Upper lobe of right lung (tissue), 1 donor: ENCODE measurements around the gene MKRN1. TPM values are rescaled to one million over a fixed set of nuclear protein-coding genes. Genes with fewer than 3 reads are reported as not detected.

Experiments
- ATAC-seq: fragments of 200-7000 bp; cut with Tn5 transposase; one replicate; pipeline ENCODE4 v1.9.1; 2020; ENCODE audit warnings: mild to moderate bottlenecking, moderate library complexity
- DNase-seq: peaks from one replicate; pipeline ENCODE4 v3.0.0-alpha.2; 2020
- H3K27ac ChIP-seq: fragments of 200-600 bp; one replicate; pipeline ENCODE4 v1.8.0; 2022
- H3K27me3 ChIP-seq: fragments of 200-600 bp; one replicate; pipeline ENCODE4 v1.8.0; 2022; ENCODE audit warnings: mild to moderate bottlenecking
- H3K36me3 ChIP-seq: fragments of 200-600 bp; one replicate; pipeline ENCODE4 v1.8.0; 2022
- H3K4me1 ChIP-seq: fragments of 200-600 bp; one replicate; pipeline ENCODE4 v1.8.0; 2022
- H3K4me3 ChIP-seq: fragments of 200-600 bp; one replicate; pipeline ENCODE4 v1.8.0; 2022; ENCODE audit warnings: mild to moderate bottlenecking
- H3K9me3 ChIP-seq: fragments of 200-600 bp; one replicate; pipeline ENCODE4 v1.8.0; 2022
- intact Hi-C: fragments of 100-400 bp; cut with DNase I; formaldehyde crosslinking; loops from one replicate; pipeline ENCODE4 v1.11.0; 2022
- long read RNA-seq: library from polyadenylated mRNA; unstranded; transcript quantifications from one replicate; pipeline ENCODE4 v2.0.0, GENCODE V29; 2021
- total RNA-seq: library from RNA; stranded (reverse); fragmentation: NEBNext Ultra II Directional; extraction: Animal tissue kit (Norgen Biotek cat#: 25700); gene quantifications from one replicate; pipeline ENCODE4 v1.2.1, GENCODE V29; 2021
- TF ChIP-seq, protein P1 (sequence below): fragments of 200-600 bp; IDR thresholded peaks from one replicate; pipeline ENCODE4 v1.8.0; 2022; ENCODE audit warnings: antibody characterized with exemption
- donor health status: DM: no; HTN: yes; CAD: no; lungs with severe emphysema.

The MKRN1 gene, protein sequence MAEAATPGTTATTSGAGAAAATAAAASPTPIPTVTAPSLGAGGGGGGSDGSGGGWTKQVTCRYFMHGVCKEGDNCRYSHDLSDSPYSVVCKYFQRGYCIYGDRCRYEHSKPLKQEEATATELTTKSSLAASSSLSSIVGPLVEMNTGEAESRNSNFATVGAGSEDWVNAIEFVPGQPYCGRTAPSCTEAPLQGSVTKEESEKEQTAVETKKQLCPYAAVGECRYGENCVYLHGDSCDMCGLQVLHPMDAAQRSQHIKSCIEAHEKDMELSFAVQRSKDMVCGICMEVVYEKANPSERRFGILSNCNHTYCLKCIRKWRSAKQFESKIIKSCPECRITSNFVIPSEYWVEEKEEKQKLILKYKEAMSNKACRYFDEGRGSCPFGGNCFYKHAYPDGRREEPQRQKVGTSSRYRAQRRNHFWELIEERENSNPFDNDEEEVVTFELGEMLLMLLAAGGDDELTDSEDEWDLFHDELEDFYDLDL
- total RNA-seq, result 84.4 TPM
- long read RNA-seq, transcript MKRN1-201 (8 exons, 3,151 nt), result major isoform, 251 of 308 reads
- long read RNA-seq, transcript MKRN1-202 (5 exons, 1,601 nt), result minor isoform, 22 of 308 reads
- long read RNA-seq, partial matches to known transcripts, result 7 of 308 reads
- long read RNA-seq, other reads (novel, unspliced or antisense), result 23 of 308 reads

DNA sequence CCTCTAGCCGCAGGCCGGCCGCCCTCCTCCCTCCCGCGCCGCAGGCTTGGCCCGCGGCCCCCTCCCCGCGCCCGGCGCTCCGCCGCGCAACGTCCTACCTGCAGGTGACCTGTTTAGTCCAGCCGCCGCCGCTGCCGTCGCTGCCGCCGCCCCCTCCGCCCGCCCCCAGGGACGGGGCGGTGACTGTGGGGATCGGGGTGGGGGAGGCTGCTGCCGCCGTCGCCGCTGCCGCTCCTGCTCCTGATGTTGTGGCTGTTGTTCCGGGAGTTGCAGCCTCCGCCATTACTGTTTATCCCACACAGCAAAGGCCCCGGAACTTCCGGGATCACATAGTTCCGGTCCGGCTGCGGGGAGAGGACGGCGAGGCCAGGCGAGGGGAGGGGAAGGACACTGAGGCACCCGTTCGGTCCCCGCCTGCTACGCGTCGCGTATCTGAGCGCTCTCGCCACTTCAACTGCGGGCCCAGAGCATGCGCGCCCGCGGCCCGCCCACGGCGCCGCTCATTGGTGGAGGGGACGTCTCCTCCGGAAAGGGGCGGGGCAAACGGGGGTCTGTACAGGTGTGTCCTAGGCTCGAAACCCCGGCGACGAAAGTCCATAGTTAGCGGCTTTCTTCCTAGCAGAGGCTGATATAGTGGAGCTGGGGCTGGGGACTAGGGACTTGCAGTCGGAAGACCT lies at the start of gene MKRN1:
MKRN1 (minus strand) TSS at position 444 of the 677 bp plus-strand sequence; CDS start at position 283, 161 bp downstream.
- intact Hi-C loops, result no loop called here

DNA sequence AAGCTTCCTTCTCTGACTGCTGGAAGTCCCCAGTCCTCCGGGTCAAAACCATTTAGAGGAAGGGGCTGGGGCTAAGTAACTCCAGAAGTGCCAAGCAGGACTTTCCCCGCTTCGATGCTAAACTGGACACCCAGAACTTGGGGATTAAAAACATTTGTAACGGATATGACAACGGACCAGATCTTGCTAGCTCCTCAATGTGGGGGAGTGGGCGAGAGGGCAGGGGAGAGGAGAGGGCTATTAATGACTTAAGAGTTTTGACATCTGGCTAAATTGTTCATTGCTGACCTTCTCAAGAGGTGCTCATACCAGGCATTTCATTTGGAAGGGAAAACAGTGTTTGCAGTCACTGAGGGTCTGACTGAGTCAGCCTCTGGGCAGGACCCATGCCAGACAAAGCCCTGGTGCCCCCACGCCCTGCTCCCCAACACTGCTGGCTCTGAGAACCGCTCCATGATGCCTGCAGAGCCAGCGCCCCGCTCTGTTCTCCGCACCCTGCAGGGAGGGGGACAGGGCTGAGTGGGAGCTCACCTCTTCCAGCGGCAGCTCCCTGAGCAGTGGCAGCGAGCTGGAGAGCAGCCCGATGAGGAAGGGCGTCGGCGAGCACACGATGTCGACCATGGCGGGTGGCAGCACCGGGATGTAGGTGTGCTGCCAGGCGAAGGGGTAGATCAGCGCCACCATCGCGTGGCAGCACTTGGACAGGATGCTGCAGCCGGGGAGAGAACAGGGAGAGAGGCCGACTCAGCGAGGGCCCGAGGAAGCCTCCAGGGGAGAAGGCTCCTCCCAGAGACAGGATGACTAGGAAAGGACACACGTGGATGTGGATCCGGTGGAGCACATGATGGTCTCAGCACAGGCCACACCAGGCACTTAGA lies 47.7 kb upstream of the MKRN1 start:
- Histone ChIP-seq H3K4me3 (no peak overlapping the region), H3K9me3 (no peaks in the 10 kb centered on the region), H3K4me1 (no peaks in the 10 kb centered on the region), H3K27me3 (no peaks in the 10 kb centered on the region), H3K36me3 (no peaks in the 10 kb centered on the region), H3K27ac (no peak overlapping the region)
- DNase-seq, result no peak
- intact Hi-C loops, result no loop called here
- TF ChIP-seq, protein P1, sequence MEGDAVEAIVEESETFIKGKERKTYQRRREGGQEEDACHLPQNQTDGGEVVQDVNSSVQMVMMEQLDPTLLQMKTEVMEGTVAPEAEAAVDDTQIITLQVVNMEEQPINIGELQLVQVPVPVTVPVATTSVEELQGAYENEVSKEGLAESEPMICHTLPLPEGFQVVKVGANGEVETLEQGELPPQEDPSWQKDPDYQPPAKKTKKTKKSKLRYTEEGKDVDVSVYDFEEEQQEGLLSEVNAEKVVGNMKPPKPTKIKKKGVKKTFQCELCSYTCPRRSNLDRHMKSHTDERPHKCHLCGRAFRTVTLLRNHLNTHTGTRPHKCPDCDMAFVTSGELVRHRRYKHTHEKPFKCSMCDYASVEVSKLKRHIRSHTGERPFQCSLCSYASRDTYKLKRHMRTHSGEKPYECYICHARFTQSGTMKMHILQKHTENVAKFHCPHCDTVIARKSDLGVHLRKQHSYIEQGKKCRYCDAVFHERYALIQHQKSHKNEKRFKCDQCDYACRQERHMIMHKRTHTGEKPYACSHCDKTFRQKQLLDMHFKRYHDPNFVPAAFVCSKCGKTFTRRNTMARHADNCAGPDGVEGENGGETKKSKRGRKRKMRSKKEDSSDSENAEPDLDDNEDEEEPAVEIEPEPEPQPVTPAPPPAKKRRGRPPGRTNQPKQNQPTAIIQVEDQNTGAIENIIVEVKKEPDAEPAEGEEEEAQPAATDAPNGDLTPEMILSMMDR, result no peak
- ATAC-seq, result no peak

More for the DNA sequence above, at the start of gene MKRN1:
- TF ChIP-seq, protein P1, result no peak
- Histone ChIP-seq H3K27ac (peak within 1 kb of the TSS; percentile 89), H3K4me1 (peaks cover 31% of the 10 kb centered on the region), H3K27me3 (no peaks in the 10 kb centered on the region), H3K36me3 (no peaks in the 10 kb centered on the region), H3K9me3 (no peaks in the 10 kb centered on the region), H3K4me3 (peak within 1 kb of the TSS; percentile 97)
- ATAC-seq, result peak; percentile 98
- DNase-seq, result peak; percentile 99

DNA sequence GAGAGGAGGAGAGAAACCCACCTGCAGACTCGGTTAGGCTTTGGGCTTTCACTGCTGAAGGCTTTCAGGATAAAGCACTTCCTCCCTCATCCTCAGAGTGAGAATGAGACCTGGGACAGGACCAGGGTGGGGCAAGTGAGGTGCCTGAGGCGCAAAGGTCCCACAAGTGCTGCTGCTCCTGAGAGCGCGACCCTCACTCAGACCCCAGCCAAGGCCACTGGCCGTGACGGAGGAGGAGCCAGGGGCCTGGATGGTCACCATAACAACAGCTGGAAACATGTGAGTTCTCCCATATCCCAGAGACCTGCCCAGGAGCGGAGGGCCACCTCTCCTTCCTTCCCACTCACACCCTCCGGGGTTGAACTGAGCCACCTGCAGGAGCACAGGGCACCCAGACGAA lies 46.9 kb upstream of the MKRN1 start:
- H3K36me3 ChIP-seq, result no peaks in the 10 kb centered on the region
- TF ChIP-seq, protein P1, result no peak
- intact Hi-C loops, result no loop called here
- H3K27ac ChIP-seq, result no peak overlapping the region
- ATAC-seq (peak; percentile 16), DNase-seq (no peak)
- H3K27me3 ChIP-seq, result no peaks in the 10 kb centered on the region
- H3K9me3 ChIP-seq, result no peaks in the 10 kb centered on the region
- no peak overlapping the region for H3K4me3 ChIP-seq
- H3K4me1 ChIP-seq, result no peaks in the 10 kb centered on the region

DNA sequence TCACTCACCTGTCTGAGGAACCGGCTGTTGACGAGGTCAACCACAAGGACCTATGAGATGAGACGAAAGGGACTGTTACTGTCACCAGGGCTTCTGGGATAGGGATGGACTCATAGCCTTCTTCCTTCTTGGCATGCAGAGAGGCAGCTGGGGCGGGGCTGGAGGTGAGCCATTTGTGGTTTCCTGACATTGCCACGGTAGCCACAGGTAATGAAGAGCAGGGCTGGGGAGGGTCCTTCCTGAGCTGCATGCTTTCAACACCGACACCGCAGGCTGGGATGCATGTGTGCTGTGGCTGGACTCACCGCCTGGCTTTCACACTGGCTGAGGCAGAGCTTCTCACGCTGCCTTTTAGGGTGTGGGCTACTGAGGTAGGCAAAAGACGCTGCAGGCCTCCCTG lies 46.4 kb upstream of the MKRN1 start:
- intact Hi-C loops, result no loop called here
- Histone ChIP-seq H3K9me3 (no peaks in the 10 kb centered on the region), H3K36me3 (no peaks in the 10 kb centered on the region), H3K27me3 (no peaks in the 10 kb centered on the region), H3K27ac (no peak overlapping the region), H3K4me1 (no peaks in the 10 kb centered on the region), H3K4me3 (no peak overlapping the region)
- DNase-seq (no peak), ATAC-seq (peak; percentile 31)
- TF ChIP-seq, protein P1, result no peak

DNA sequence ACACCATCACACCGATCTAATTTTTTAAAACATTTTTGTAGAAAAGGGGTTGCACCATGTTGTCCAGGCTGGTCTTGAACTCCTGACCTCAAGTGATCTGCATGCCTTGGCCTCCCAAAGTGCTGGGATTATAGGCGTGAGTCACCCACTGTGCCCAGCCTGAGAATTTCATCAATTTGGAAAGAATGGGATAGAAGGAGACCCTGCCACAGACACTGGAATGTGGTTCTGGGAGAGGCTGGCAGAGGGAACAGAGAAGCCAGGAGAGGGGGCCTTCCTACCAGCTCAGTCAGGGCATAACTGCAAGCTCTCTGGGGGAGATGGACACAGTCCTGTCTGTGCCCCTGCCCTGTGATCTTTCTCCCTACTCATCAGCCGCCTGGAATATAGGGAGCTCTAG lies 42.1 kb upstream of the MKRN1 start:
- intact Hi-C loops, result no loop called here
- H3K27me3 ChIP-seq, result no peaks in the 10 kb centered on the region
- no peak for DNase-seq
- TF ChIP-seq, protein P1, result no peak
- no peaks in the 10 kb centered on the region for H3K9me3 ChIP-seq
- no peaks in the 10 kb centered on the region for H3K36me3 ChIP-seq
- no peak overlapping the region for H3K4me3 ChIP-seq
- H3K4me1 ChIP-seq, result no peaks in the 10 kb centered on the region
- H3K27ac ChIP-seq, result no peak overlapping the region
- ATAC-seq, result no peak
